ENCODE results near the gene PTPRU. TPM values are rescaled to one million over a fixed set of nuclear protein-coding genes. Genes with fewer than 3 reads are reported as not detected.

The PTPRU gene
- total RNA-seq, 1 donor from 2014 or later, result 19.5 TPM

GRCh38 chr1:29355375-29355774 is 119.1 kb downstream of the PTPRU start:
- DNase-seq (ENCODE audit: low spot score), result no peak
- no peak for ATAC-seq

- DNase-seq (ENCODE audit: low spot score) (no peak), ATAC-seq (no peak)
Observed at GRCh38 chr1:29356663-29357062, 120.3 kb downstream of the PTPRU start.

- no peak for DNase-seq (ENCODE audit: low spot score)
- ATAC-seq, result no peak
Observed at GRCh38 chr1:29357452-29357851, 121.1 kb downstream of the PTPRU start.

GRCh38 chr1:29358183-29358582 is 121.9 kb downstream of the PTPRU start:
- ATAC-seq, result no peak

GRCh38 chr1:29360768-29361167 is 124.4 kb downstream of the PTPRU start:
- DNase-seq (ENCODE audit: low spot score), result no peak

More at GRCh38 chr1:29358183-29358582, 121.9 kb downstream of the PTPRU start:
- DNase-seq (ENCODE audit: low spot score), result no peak

GRCh38 chr1:29361686-29362085 is 125.4 kb downstream of the PTPRU start:
- DNase-seq (ENCODE audit: low spot score) (no peak), ATAC-seq (no peak)

More at GRCh38 chr1:29360768-29361167, 124.4 kb downstream of the PTPRU start:
- no peak for ATAC-seq

GRCh38 chr1:29362116-29362515 is 125.8 kb downstream of the PTPRU start:
- DNase-seq (ENCODE audit: low spot score), result no peak
- no peak for ATAC-seq

- no peak for DNase-seq (ENCODE audit: low spot score)
- no peak for ATAC-seq
Observed at GRCh38 chr1:29362764-29363163, 126.4 kb downstream of the PTPRU start.

GRCh38 chr1:29363536-29363935 is 127.2 kb downstream of the PTPRU start:
- DNase-seq (ENCODE audit: low spot score) (no peak), ATAC-seq (no peak)

GRCh38 chr1:29364101-29364678 is 127.9 kb downstream of the PTPRU start:
- DNase-seq (ENCODE audit: low spot score), result no peak
- no peak for ATAC-seq

- DNase-seq (ENCODE audit: low spot score) (no peak), ATAC-seq (no peak)
Observed at GRCh38 chr1:29365906-29366670, 129.8 kb downstream of the PTPRU start.

GRCh38 chr1:29368936-29369932 is 132.9 kb downstream of the PTPRU start:
- ATAC-seq, result no peak

GRCh38 chr1:29370067-29370466 is 133.7 kb downstream of the PTPRU start:
- no peak for ATAC-seq
- DNase-seq (ENCODE audit: low spot score), result no peak

More at GRCh38 chr1:29368936-29369932, 132.9 kb downstream of the PTPRU start:
- no peak for DNase-seq (ENCODE audit: low spot score)

- DNase-seq (ENCODE audit: low spot score) (no peak), ATAC-seq (no peak)
Observed at GRCh38 chr1:29371332-29371731, 135.0 kb downstream of the PTPRU start.

- ATAC-seq (no peak), DNase-seq (ENCODE audit: low spot score) (no peak)
Observed at GRCh38 chr1:29372108-29372507, 135.8 kb downstream of the PTPRU start.

Other genes starting within 250 kb of the PTPRU start
- 2.0 TPM for gene TMEM200B, start 112.6 kb upstream of the PTPRU start, total RNA-seq
- 33.0 TPM for gene SRSF4, start 54.6 kb upstream of the PTPRU start, total RNA-seq
- 13.7 TPM for gene MECR, start 5.6 kb upstream of the PTPRU start, total RNA-seq

Data from left lobe of liver (tissue), 2 donors.